OCI-M1 (cell line): Measurements from ENCODE around the gene SKAP1.
A peak's percentile ranks its signal among the peaks of the same experiment; 100 is the strongest.
"Not testable (repeated sequence)": the region's sequence is repeated elsewhere in the genome, so short reads cannot be mapped to it uniquely, and the experiment has no call there.

Source experiments
- DNase-seq: peaks from one replicate; lab custom pipeline; 2025; lab: John Stamatoyannopoulos, UW

Gene SKAP1

DNA sequence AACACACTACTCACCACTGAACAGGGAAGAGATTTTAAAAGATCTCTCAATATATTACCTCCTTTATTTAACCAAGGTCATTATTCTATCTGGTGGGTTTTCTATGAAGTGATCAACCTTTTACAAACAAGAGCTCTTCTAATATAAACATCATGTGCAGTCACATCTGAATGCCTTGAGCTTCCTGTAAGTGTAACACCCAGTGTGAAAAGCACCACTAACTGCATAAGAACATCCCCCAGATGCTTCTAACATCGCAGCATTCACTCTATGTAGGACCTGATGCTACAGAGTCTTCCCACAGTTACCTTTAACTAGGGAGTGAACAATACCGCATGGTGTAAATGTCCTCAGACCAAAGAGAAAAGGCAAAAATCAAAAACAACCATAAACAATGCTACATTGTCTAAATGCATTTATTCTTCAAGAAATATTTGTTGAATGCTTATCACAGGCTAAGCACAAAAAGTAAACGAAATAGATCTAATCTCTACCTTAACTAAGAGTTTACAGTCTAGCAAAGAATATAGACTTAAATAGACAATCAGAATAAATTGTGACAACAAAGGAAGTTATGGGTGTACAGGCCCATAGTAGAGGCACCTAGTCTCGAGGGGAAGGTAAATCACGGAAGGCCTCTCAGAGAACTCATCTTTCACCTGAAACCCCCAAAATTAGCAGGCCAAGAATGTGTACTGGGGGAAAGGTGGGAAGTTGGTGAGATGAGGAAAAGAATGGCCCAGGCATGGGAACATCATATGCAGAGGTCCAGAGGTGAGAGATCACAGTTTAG, 16.2 kb downstream of the SKAP1 start:
- DNase-seq, result no peak

DNA sequence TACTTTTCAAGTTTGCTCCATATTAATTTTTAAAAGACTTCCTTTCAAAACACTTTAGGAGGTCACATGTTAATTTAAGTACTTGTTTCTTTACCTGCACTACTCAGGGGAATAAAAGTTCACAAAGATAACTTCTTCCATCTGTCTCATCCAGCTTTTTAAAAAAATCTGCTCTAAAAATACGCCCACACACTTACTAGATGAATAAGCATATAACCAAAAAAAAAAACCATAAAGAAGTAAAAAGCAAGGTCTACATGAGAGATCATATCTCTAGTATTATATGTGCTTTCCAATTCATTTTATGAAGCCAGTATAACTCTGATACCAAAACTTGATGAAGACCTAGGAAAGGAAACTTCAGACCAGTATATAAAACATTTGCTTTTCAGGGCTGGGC, 17.2 kb downstream of the SKAP1 start:
- no peak for DNase-seq

DNA sequence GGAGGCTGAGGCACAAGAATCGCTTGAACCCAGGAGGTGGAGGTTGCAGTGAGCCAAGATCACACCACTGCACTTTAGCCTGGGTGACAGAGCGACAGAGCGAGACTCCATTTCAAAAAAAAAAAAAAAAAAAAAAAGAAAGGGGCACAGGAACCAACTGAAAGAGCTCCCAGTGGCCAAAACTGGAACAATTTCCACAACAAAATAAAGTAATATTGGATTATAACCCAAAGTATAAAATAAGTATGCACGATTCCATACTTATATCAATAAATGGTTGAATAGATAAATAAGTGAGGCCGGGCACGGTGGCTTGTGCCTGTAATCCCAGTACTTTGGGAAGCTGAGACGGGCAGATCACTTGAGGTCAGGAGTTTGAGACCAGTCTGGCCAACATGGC, 19.2 kb downstream of the SKAP1 start:
- DNase-seq, result not testable (repeated sequence)

DNA sequence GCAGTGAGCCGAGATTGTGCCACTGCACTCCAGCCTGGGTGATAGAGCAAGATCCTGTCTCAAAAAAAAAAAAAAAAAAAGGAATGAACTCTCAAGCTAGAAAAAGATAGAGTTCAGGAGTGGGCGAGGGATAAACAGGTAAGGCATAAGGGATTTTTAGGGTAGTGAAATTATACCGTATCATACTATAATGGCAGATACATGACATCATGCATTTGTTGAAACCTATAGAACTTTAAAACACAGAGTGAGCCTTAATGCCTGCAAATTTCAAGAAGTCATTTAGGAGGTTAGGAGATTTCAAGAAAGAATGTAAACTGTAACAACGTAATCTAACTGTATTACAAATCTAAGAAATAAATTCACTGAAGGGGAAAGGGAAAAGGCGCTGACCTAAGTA, 20.4 kb downstream of the SKAP1 start:
- DNase-seq, result no peak

DNA sequence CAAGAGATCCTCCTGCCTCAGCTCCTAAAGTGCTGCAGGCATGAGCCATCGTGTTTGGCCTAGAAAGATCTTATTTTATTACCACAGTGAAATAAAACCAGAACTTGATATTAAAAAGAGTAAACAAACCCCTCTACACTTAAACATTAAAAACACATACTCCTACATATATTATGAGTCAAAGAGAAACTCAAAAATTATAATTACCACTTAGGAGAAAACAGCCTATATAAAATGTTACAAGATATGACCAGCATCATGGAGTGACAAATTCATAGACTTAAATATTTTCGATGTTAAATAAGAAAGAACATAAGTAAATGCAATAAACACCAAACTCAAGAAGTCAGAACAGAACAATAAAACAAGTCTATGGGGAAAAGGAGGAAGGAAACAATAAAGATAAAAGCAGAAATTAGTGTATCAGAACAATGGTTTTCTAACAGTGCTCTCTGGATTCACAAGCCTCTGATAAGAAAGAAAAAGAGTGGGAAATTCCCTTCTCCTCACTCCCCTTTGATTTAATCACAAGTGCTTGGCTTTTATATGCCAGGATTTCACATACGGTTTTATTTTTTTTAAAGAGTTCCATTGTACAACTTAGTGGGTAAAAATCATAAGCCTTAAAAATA, 23.0 kb downstream of the SKAP1 start:
- peak; percentile 17 for DNase-seq

DNA sequence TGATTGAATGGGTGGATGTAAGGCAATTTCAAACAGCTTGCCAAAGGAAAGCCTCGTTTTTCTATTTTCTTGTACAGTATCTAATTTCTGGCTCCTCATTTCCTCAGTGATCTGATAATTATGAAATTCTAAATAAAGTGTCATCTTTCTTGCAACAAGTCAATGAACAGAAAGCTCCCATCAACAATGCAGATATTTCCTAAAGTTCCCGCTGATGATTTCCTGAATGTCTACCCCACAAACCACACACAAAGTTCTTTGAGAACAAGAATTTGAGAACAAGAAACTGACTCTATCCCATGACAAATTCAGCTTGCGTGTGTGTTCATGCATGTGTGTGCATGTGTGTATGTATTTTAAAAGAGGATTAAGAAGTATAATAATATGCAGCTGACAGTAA, 35.2 kb downstream of the SKAP1 start:
- no peak for DNase-seq

DNA sequence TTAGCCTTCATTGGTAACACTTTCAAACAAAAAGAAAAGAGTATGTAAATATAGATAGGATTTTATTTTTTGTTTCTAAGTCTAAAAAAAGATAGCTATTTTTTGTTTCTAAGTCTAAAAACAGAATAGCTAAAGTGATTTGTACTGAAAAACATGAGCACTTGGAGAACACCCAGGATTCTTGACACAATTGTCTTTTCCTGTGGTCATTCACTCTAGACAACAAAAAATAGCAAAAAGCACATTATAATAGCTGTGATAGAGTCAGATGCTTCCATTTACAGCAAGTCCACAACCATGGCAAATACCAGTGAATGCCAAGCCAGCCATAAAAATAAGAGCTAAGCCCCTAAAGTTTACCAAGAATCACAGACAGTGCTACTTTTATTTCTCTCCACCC, 36.7 kb downstream of the SKAP1 start:
- DNase-seq, result no peak

DNA sequence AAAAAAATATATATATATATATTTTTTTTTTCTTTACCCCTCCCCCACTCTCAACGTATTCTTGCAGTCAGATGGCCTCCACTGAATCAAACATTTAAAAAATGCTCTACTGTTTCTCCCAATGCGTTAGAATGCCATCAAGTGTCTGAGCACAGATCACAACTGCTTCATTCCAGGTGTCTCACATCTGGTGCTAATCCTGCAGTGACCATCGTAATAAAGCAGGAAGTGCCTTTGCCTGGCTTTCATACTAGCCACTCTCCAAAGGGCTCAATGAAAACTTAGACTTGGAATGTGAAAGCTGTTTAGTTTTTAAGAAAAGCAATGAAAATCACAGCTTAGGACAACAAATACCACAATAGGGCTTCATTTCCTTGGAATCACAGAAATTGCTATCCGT, 37.2 kb downstream of the SKAP1 start:
- no peak for DNase-seq

DNA sequence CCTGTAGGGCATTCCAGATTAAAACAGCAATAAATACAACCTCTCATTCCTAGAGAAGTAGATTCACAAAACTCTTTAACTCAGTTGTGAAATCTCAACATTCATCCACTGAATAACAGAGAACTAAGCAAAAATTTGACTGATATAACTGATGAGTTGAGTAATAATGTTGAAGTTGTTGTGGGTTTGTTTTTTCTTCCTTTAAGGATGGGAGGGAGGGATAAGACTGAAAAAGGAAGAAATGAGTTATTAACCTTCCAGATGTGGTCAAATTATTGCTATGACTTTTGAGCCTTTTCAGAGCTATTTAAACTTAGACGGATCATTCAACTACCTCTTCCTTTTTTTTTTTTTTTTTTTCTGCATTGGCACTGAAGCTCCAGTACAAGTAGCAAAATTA, 38.6 kb downstream of the SKAP1 start:
- DNase-seq, result peak; percentile 16

DNA sequence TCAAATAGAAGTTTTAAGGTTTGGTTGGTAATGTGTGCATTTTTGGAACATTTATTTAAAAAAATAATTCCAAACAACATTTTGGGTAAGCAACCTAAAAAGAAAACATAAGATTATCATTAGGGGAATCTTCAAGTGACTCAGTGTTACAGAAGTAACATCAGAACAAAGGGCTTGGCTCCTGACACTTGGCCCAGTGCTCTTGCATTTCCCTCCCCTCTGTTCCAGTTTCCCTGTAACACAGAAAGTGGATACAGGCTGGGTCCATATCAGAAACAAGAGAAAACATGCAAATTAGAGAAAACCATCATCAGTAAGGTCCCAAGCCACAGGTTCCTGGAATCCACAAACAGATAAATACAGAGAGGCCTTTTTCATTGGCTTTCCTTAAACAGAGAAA, 40.1 kb downstream of the SKAP1 start:
- DNase-seq, result no peak

DNA sequence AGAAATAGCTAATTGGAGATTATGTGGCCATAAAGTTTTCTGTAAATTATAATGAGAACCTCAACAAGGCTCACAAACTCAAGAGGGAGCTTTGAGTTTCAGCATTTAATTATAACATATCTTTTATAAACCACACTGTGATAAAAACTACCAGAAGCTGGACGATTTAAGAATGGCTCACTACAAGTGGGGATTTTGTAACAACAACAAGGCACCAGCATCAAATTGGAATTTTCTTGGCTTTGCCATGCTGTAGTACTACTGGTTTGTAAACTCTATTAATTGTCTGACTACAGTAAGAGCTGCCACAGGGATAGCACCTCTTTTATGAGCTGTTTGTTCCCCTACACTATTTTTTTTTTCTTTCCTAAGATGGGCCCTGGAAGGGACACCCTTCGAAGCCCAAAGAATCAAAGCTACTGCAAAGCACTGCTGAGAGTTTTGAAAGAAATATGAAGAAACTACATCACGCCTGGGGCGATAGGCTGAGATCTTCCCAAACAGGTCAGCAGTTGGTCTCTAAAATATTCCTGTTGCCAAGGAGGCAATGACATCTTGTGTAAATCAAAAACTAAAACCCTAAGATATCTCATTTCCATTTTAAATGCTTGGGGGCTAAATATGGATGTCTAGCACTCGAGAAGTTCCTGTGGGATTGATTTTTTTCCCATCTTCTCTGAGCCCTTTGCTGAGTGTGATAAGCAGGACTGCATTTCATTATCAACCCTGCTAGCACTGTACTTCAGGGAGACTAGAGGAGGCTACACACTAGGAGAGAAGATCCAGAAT, 40.9 kb downstream of the SKAP1 start:
- DNase-seq, result no peak

DNA sequence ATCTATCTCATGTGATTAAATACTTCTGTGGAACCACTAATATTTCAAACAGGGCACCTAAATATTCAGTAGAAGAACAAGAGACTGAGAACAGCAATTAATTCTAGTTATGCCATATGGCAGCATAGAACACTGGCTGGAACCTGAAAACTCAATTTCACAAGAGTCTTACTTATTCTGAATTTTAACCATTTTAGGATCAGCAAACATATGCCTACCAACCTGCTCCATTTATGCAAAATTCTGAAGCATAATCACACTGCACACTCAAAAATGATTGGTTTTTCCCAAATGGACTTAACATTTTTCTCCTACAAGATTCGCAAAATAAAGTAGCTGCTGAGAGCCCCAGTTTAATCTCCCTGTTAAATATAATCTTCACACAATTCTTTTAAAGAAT, 43.2 kb downstream of the SKAP1 start:
- DNase-seq, result no peak

DNA sequence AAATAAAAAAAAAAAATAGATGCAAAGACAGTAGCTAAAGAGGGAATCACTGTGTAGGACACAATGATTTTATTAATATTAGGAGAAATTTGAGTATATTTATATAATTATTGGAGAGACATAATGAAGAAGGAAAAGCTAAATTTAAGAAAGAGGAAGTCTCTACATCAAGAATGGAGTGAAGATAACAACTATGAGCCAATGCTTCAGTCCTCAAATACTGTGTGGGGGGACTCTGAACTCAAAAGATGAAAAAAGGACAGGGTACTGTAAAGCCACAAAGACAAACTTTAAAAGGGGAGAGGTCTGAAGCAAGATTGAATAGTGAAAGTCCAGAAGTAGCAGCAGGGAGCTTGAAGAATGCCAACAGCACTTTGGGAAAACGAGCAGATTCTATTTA, 44.7 kb downstream of the SKAP1 start:
- peak; percentile 81 for DNase-seq

DNA sequence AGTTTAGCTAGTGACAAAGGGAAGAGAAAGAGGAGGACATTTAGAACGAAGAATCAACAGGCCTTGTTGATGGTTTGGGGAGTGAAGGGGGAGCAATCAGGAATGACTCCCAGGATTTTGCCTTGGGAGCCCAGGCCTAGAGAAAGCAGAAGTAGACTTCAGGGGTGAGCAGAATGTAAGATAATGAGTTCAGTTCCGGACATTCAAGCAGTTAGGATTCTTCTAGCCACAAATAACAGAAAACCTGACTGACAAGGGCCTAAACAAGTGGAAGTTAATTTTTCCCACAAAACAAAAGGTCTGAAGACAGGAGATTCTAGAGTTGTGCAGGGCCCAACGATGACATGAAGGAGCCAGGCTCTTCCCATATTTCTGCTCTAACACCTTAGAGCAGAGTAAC, 45.9 kb downstream of the SKAP1 start:
- peak; percentile 46 for DNase-seq

DNA sequence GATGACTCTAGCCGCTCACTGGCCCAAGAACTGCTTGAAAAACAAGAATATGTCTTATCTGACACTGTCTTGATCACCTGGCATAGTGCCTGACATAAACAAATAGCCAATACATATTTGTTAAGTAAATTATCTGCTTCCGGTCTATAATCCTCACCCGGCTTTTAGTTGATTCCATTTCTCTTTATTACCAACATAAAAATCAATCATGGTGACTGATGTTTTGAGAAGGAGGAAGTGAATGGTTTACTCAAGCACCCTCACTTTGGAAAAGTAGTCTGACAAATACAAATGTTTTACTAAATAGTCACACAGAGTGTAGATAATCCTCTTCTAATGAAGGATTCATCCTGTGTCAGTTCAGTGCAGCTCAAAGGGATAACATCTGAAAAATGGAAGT, 47.0 kb downstream of the SKAP1 start:
- no peak for DNase-seq

DNA sequence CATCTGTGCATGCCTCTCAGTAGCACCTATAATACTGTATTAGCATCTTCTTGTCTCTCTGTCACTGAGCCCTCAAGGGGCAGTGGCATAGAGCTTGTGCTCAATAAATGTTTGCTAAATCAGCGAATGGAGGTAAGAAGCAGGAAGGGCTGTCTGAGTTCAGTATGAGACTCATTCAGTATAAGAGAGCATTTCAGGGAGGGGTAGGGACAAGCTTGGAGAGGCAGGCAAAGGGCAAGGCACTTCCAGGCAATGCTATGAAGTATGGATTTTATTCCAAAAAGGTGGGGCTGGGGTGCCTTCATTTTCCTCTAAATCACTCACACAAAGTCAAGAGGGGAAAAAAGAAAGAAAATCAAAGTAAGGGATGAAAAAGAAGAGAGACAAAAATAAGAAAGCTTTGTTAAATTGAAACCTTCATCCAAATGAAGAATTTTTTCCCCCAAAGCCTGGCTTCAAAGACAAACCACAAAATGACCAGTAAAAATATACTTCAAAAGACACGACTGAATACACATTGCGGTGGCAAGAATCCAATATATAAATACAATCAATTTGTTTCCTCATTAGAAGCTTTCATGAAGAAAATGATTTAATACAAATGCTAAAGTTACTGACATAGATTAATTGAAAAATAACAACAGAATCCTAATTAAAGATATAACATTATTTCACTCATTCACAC, 51.2 kb downstream of the SKAP1 start:
- DNase-seq, result no peak

DNA sequence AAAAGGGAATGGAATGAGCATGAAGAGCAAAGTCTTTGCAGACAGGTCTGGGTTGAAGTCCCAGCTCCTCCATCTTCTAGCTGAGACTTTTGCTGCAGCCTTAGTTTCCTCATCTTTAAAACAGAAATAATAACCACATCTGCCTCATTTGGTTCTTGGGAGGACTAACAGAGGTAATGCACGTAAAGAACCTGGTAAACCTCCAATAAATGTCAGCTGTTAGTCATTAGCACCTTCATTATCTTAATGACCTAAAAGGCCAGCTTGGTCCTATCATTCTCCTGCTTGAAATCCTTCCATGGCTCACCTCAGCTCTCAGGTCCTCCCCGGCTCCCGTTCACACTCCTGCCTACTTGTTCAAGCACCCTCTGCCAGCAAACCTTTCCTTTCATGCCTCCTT, 51.8 kb downstream of the SKAP1 start:
- no peak for DNase-seq

DNA sequence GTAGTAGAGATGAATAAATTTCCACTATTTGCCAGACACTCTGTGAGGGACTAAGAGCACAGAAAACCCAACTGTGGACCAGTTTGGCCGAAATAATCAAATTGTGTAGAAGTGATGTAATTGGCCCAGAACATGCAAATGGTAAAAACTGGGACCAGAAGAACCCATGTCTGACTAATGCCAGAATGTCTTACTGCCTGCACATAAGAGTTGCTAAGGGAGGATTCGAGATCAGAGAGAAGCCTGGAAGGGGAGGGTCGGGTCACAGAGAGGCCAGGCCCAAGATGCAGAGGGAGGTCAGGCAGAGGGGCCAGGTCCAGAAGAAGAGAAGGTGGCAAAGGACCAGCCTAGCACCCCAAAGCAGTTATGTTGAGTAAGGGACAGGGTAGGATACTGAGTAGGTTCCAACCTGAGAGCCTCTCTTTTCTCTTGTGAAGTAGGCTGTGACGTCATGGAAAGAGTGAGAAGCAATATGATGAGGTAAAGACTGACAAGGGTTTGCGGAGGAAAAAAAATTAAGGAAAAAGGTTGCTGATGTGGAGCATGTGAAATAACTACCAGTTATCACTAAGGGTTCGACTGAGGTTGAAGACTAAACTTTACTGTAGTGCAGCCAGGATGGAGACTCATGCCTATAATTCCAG, 53.2 kb downstream of the SKAP1 start:
- no peak for DNase-seq

DNA sequence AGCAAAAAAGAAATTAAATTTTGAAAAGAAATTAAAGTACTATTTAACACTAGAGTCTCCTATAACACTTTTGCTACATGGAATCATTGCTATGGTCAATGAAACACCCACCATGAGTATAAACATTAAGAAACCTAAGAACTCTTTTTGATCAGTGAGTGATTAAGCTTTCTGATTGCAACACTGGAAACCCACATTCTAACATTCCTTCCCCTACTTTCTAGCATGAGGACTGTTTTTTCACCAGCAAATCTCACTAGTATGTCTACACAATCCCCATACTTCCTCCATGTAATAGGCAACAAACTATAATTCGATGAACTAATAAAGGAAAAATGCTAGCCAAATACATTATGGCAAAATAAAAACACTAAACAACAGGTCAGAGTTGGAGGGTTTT, 54.7 kb downstream of the SKAP1 start:
- no peak for DNase-seq

DNA sequence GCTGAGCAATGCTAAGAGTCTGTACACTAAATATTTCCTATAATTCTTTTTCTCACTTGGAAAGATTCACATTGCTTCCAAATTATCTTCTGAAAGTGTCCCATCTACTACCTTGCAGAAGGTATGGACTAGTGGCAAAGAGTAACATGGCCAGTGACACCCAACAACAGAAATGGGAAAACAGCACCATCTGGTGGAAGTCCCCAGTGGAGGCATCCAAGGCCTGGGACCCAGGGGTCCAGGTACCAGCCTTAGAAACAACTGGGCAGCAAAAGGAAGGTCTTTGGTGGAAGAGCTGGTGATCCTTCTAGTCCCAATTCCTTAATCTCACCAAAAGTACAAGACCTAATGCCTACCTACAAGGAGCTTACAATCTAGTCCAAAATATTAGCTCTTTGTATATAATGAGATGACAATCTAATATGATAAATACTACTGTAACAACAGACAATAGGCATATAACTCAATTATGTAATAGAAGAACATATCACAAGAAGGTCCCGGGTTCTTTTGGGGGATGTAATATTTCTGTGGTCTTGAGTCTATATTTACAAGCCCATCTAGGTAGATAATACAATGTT, 55.3 kb downstream of the SKAP1 start:
- peak; percentile 83 for DNase-seq

DNA sequence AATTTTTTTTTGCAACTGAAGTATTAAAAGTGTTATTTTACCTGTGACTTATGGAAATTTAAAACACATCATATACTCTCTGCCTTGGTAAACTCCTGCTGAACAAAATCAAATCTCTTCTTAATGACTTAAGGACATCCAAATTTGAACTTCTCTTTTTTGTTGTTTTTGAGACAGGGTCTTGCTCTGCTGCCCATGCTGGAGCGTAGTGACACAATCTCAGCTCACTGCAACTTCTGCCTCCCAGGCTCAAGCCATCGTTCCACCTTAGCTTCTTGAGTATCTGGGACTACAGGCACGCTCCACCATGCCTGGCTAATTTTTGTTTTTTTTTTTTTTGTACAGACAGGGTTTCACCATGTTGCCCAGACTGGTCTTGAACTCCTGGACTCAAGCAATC, 56.1 kb downstream of the SKAP1 start:
- DNase-seq, result no peak
